Measurements from ENCODE around the gene TRAF2. TPM values are rescaled to one million over a fixed set of nuclear protein-coding genes. Genes with fewer than 3 reads are reported as not detected.

Gene TRAF2
- total RNA-seq, 1 experiment from 2014 or later: 11.5 TPM

- POLR2A ChIA-PET (ENCODE audit: unreplicated experiment): no interaction called here
- Histone ChIP-seq H3K9ac (ENCODE audit: low read length) (no peak overlapping the region), H3K4me3 (ENCODE audit: low read length) (no peak overlapping the region), H3K79me2 (ENCODE audit: low read length) (no peaks in the 10 kb centered on the region), H3K9me2 (replicated peaks; ENCODE audit: low read length) (no peaks in the 10 kb centered on the region), H4K20me1 (ENCODE audit: low read length) (no peaks in the 10 kb centered on the region), H3K36me3 (ENCODE audit: low read depth, low read length) (peaks cover 10% of the 10 kb centered on the region; the same call in 1 of the 2 replicates), H3K4me1 (ENCODE audit: insufficient read depth, low read length) (no peaks in the 10 kb centered on the region), H3K27me3 (ENCODE audit: low read length) (no peaks in the 10 kb centered on the region), H2AFZ (ENCODE audit: low read length) (no peak overlapping the region), H3F3A (ENCODE audit: low read length, unreplicated experiment) (no peaks in the 10 kb centered on the region), H3K27ac (ENCODE audit: low read length) (no peak overlapping the region), H3K9me3 (ENCODE audit: low read length) (no peaks in the 10 kb centered on the region), H3K4me2 (ENCODE audit: low read length) (no peak overlapping the region)
- CTCF ChIA-PET: no interaction called here
- no peak for DNase-seq
- intact Hi-C loops (cut with micrococcal nuclease): no loop called here
- no peak for TF ChIP-seq EZH2phosphoT487 (IDR thresholded peaks at IDR 0.05; ENCODE audit: borderline replicate concordance, low read length)
- no peak for TF ChIP-seq CTCF (conservative IDR thresholded peaks at IDR 0.05; ENCODE audit: low read depth, low read length)
- no peak for TF ChIP-seq EZH2 (IDR thresholded peaks at IDR 0.05; ENCODE audit: low read length, unreplicated experiment)
- no peak for ATAC-seq
- BruUV-seq (replicated peaks): no TSS peak
Measured at GRCh38 chr9:136931611-136932130, 45.4 kb downstream of the TRAF2 start.

- CTCF ChIA-PET: no interaction called here
- H4K20me1 ChIP-seq (ENCODE audit: low read length): no peaks in the 10 kb centered on the region
- POLR2A ChIA-PET (ENCODE audit: unreplicated experiment): interaction anchor here (0.8 kb wide), 1 partner anchor 78 kb away, joined by 3 read pairs; no protein-coding TSS in a partner anchor
- intact Hi-C loops (cut with micrococcal nuclease): no loop called here
- no peak overlapping the region for H3K9ac ChIP-seq (ENCODE audit: low read length)
- no peaks in the 10 kb centered on the region for H3K9me3 ChIP-seq (ENCODE audit: low read length)
- H3K4me3 ChIP-seq (ENCODE audit: low read length): no peak overlapping the region
- H3K36me3 ChIP-seq (ENCODE audit: low read depth, low read length): peaks cover 10% of the 10 kb centered on the region; the same call in 1 of the 2 replicates
- TF ChIP-seq EZH2phosphoT487 (IDR thresholded peaks at IDR 0.05; ENCODE audit: borderline replicate concordance, low read length): no peak
- TF ChIP-seq EZH2 (IDR thresholded peaks at IDR 0.05; ENCODE audit: low read length, unreplicated experiment): no peak
- no peak for TF ChIP-seq CTCF (conservative IDR thresholded peaks at IDR 0.05; ENCODE audit: low read depth, low read length)
- H3K4me1 ChIP-seq (ENCODE audit: insufficient read depth, low read length): no peaks in the 10 kb centered on the region
- no peak overlapping the region for H3K4me2 ChIP-seq (ENCODE audit: low read length)
- no peak overlapping the region for H2AFZ ChIP-seq (ENCODE audit: low read length)
- H3F3A ChIP-seq (ENCODE audit: low read length, unreplicated experiment): no peaks in the 10 kb centered on the region
- no peak overlapping the region for H3K27ac ChIP-seq (ENCODE audit: low read length)
- no peak for DNase-seq
- no peaks in the 10 kb centered on the region for H3K9me2 ChIP-seq (replicated peaks; ENCODE audit: low read length)
- BruUV-seq (replicated peaks): no TSS peak
- no peak for ATAC-seq
- no peaks in the 10 kb centered on the region for H3K27me3 ChIP-seq (ENCODE audit: low read length)
- no peaks in the 10 kb centered on the region for H3K79me2 ChIP-seq (ENCODE audit: low read length)
Measured at GRCh38 chr9:136934277-136934676, 48.0 kb downstream of the TRAF2 start.

DNA sequence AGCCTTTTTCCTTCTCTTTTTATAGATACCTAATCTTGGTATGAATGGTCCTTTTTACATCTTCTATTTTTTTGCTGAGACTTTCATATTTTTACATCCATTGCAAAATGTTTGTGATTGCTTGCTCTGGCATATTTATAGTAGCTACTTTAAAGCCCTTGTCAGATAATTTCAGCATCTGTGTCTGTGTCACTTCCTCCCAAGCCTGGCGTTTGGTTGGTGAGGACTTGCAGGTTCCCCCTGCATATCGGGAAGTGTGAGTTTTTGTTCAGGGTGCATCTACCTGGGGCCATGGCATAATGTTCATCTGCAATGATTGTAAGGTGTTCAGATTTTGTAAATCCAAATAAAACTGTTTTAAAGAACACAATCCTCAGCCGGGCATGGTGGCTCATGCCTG, 49.3 kb downstream of the TRAF2 start:
- peaks cover 4% of the 10 kb centered on the region; the same call in 1 of the 2 replicates for H3K36me3 ChIP-seq (ENCODE audit: low read depth, low read length)
- no peaks in the 10 kb centered on the region for H4K20me1 ChIP-seq (ENCODE audit: low read length)
- no peaks in the 10 kb centered on the region for H3K9me3 ChIP-seq (ENCODE audit: low read length)
- H3F3A ChIP-seq (ENCODE audit: low read length, unreplicated experiment): no peaks in the 10 kb centered on the region
- TF ChIP-seq EZH2phosphoT487 (IDR thresholded peaks at IDR 0.05; ENCODE audit: borderline replicate concordance, low read length): no peak
- no peak for TF ChIP-seq CTCF (conservative IDR thresholded peaks at IDR 0.05; ENCODE audit: low read depth, low read length)
- no peak for TF ChIP-seq EZH2 (IDR thresholded peaks at IDR 0.05; ENCODE audit: low read length, unreplicated experiment)
- H3K79me2 ChIP-seq (ENCODE audit: low read length): no peaks in the 10 kb centered on the region
- no peak for ATAC-seq
- H3K4me2 ChIP-seq (ENCODE audit: low read length): no peak overlapping the region
- no peak overlapping the region for H3K4me3 ChIP-seq (ENCODE audit: low read length)
- no peaks in the 10 kb centered on the region for H3K9me2 ChIP-seq (replicated peaks; ENCODE audit: low read length)
- H3K27me3 ChIP-seq (ENCODE audit: low read length): no peaks in the 10 kb centered on the region
- BruUV-seq (replicated peaks): no TSS peak
- H3K9ac ChIP-seq (ENCODE audit: low read length): no peak overlapping the region
- CTCF ChIA-PET: no interaction called here
- POLR2A ChIA-PET (ENCODE audit: unreplicated experiment): no interaction called here
- H2AFZ ChIP-seq (ENCODE audit: low read length): no peak overlapping the region
- intact Hi-C loops (cut with micrococcal nuclease): no loop called here
- H3K27ac ChIP-seq (ENCODE audit: low read length): no peak overlapping the region
- no peaks in the 10 kb centered on the region for H3K4me1 ChIP-seq (ENCODE audit: insufficient read depth, low read length)
- DNase-seq: no peak

Data from PC-3 (cell line).